ENCODE data around the gene LAMB3. TPM values are rescaled to one million over a fixed set of nuclear protein-coding genes. Genes with fewer than 3 reads are reported as not detected.
"Not testable (repeated sequence)": the region's sequence is repeated elsewhere in the genome, so short reads cannot be mapped to it uniquely, and the experiment has no call there.

Gene LAMB3
- 0.52 TPM for total RNA-seq

DNA sequence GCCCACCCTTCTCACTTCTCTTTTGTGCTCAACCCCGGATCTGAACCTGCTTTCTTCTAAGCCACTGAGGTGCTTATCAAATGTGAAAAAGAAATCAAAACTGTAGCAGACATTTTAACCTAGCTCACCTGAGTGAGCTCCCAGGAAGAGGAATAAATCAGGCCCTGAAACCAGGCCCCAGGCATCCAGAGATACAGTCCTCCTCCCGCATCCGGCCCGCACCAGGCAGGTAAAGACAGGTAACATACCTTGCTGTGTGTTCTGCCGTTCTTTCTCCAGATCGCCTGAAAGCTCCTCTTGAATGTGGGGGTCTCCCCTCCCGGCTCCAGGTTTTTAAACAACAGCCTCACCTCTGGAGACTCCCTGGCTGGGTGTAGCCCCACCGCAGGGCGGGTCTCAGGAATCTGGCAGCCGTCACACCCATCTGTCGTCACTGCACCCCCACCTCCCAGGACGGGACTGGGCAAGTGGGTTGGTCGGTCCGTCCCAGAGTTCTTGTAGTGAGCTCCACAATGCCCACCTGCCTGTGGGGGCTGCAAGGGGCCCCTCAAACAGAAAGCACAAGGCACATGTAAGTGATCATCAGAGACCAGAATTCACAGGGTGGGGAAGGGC lies at the start of gene LAMB3:
Gene LAMB3 (minus strand): TSS at position 305 of the 615 bp plus-strand sequence. CDS start 1,481 bp downstream, outside the sequence.
- Histone ChIP-seq H3K36me3 (ENCODE audit: control insufficient read depth in 3 of 3, insufficient read depth in 3 of 3, low read length in 3 of 3) (no peaks in the 10 kb centered on the region), H3K9me3 (ENCODE audit: control insufficient read depth in 3 of 3, low read length in 3 of 3) (no peaks in the 10 kb centered on the region), H3K27me3 (ENCODE audit: control insufficient read depth in 3 of 3, insufficient read depth in 3 of 3, low read length in 3 of 3) (no peaks in the 10 kb centered on the region), H3K9ac (ENCODE audit: low read depth in 1 of 3, low read length in 3 of 3) (peak within 1 kb of the TSS in 2 of 3 donors; percentile 40 to 51), H3K4me1 (ENCODE audit: control insufficient read depth in 3 of 3, insufficient read depth in 3 of 3, low read length in 3 of 3) (peaks cover 36 to 53% (median 50%) of the 10 kb centered on the region in 3 donors), H3K4me3 (ENCODE audit: low read length in 3 of 3) (peak within 1 kb of the TSS in 2 of 3 donors; percentile 10 to 27), H3K27ac (ENCODE audit: low read depth, low read length) (peak within 1 kb of the TSS; percentile 53)

DNA sequence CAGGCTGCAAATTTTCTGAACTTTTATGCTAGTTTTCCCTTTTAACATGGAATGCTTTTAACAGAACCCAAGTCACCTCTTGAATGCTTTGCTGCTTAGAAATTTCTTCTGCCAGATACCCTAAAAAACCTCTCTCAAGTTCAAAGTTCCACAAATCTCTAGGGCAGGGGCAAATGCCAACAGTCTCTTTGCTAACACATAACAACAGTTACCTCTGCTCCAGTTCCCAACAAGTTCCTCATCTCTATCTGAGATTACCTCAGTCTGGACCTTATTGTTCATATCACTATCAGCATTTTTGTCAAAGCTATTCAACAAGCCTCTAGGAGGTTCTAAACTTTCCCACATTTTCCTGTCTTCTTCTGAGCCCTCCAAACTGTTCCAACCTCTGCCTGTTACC lies 48.5 kb upstream of the LAMB3 start:
- H3K27me3 ChIP-seq (ENCODE audit: control insufficient read depth in 3 of 3, insufficient read depth in 3 of 3, low read length in 3 of 3); H3K9me3 ChIP-seq (ENCODE audit: control insufficient read depth in 3 of 3, low read length in 3 of 3); H3K4me3 ChIP-seq (ENCODE audit: low read length in 3 of 3); H3K4me1 ChIP-seq (ENCODE audit: control insufficient read depth in 3 of 3, insufficient read depth in 3 of 3, low read length in 3 of 3); H3K27ac ChIP-seq (ENCODE audit: low read depth, low read length); H3K9ac ChIP-seq (ENCODE audit: low read depth in 1 of 3, low read length in 3 of 3); H3K36me3 ChIP-seq (ENCODE audit: control insufficient read depth in 3 of 3, insufficient read depth in 3 of 3, low read length in 3 of 3): not testable (repeated sequence)

DNA sequence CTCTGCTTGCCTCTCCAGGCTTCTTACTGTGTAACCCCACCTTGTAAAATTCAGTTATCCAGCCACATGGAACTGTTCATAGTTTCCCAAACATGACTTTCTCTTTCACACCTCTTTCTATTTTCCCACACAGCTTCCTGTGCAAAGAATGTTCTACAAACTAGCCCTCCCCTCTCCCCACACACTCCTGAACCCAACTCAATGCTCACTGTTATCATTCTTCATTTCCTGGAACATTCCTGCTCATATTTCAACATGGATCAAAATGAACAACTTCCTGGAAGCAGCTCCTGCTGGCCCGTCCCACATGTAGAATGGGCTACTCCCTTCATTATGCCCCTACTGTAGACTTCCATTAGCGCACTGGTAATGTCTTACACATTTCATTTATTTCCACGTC lies 44.9 kb upstream of the LAMB3 start:
- peaks cover 0 to 3% (median 0%) of the 10 kb centered on the region in 3 donors for H3K4me1 ChIP-seq (ENCODE audit: control insufficient read depth in 3 of 3, insufficient read depth in 3 of 3, low read length in 3 of 3)
- no peak overlapping the region for H3K4me3 ChIP-seq (ENCODE audit: low read length in 3 of 3)
- no peaks in the 10 kb centered on the region for H3K9me3 ChIP-seq (ENCODE audit: control insufficient read depth in 3 of 3, low read length in 3 of 3)
- H3K36me3 ChIP-seq (ENCODE audit: control insufficient read depth in 3 of 3, insufficient read depth in 3 of 3, low read length in 3 of 3) = no peaks in the 10 kb centered on the region
- no peak overlapping the region for H3K27ac ChIP-seq (ENCODE audit: low read depth, low read length)
- H3K27me3 ChIP-seq (ENCODE audit: control insufficient read depth in 3 of 3, insufficient read depth in 3 of 3, low read length in 3 of 3) = no peaks in the 10 kb centered on the region
- no peak overlapping the region for H3K9ac ChIP-seq (ENCODE audit: low read depth in 1 of 3, low read length in 3 of 3)

DNA sequence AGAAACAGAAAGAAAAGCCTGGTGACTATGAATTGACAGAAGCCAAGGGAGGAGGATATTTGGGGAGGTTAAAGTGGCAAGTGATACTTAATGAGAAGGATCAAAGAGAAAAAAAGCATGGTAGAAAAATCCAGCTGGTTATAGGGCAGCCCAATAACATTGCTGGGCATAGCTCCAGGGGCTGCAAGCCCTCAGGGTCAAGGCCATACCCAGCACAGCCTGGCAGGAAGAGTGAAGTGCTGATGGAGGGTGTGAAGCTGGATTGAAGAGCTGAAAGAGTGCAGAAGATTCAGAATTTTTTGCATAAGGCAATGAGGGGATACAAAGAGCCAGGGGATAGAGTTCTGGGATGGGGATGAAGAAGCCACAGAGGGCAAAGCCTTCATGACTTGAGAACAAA lies 44.4 kb upstream of the LAMB3 start:
- no peak overlapping the region for H3K27ac ChIP-seq (ENCODE audit: low read depth, low read length)
- peaks cover 0 to 3% (median 0%) of the 10 kb centered on the region in 3 donors for H3K4me1 ChIP-seq (ENCODE audit: control insufficient read depth in 3 of 3, insufficient read depth in 3 of 3, low read length in 3 of 3)
- no peaks in the 10 kb centered on the region for H3K27me3 ChIP-seq (ENCODE audit: control insufficient read depth in 3 of 3, insufficient read depth in 3 of 3, low read length in 3 of 3)
- H3K9ac ChIP-seq (ENCODE audit: low read depth in 1 of 3, low read length in 3 of 3) = no peak overlapping the region
- H3K9me3 ChIP-seq (ENCODE audit: control insufficient read depth in 3 of 3, low read length in 3 of 3) = no peaks in the 10 kb centered on the region
- no peaks in the 10 kb centered on the region for H3K36me3 ChIP-seq (ENCODE audit: control insufficient read depth in 3 of 3, insufficient read depth in 3 of 3, low read length in 3 of 3)
- H3K4me3 ChIP-seq (ENCODE audit: low read length in 3 of 3) = no peak overlapping the region

DNA sequence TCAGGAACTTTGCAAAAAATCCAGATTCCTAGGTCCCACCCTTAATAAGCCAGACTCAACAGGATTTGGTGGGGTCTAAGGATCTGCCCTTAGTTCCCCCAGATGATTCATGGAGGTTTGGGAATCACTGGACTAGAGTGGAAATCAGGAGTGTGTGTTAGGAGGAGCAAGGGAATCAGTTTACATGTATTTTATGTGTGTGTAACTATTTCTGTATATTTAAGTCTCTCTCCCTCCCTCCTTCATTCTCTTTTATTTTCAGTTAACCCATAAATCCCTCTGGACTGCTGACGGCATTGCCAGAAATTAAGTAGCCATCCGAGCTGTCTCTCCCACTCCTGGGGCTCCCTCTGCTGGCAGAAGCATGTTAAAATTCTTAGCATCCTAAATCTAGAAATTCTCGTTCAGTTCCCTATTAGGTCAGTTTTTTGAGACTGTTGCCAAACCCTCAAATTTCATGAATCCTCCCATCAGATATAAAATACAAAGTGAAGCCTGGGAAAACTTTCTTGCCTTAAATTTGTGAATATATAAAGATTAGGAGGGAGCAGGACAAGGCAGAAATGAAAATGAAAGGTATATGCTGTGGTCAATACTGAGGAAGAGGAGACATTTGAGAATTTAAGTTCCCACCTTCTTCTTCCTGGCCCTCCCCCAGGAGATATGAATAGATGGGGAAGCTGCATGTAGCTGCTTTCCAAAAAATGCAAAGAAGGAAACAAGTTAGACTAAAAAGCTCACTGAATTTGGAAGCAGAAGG lies 40.7 kb upstream of the LAMB3 start:
- Histone ChIP-seq H3K36me3 (ENCODE audit: control insufficient read depth in 3 of 3, insufficient read depth in 3 of 3, low read length in 3 of 3) (no peaks in the 10 kb centered on the region), H3K9ac (ENCODE audit: low read depth in 1 of 3, low read length in 3 of 3) (no peak overlapping the region), H3K4me1 (ENCODE audit: control insufficient read depth in 3 of 3, insufficient read depth in 3 of 3, low read length in 3 of 3) (peaks cover 0 to 12% (median 9%) of the 10 kb centered on the region in 3 donors), H3K9me3 (ENCODE audit: control insufficient read depth in 3 of 3, low read length in 3 of 3) (no peaks in the 10 kb centered on the region), H3K4me3 (ENCODE audit: low read length in 3 of 3) (no peak overlapping the region), H3K27ac (ENCODE audit: low read depth, low read length) (no peak overlapping the region), H3K27me3 (ENCODE audit: control insufficient read depth in 3 of 3, insufficient read depth in 3 of 3, low read length in 3 of 3) (no peaks in the 10 kb centered on the region)

DNA sequence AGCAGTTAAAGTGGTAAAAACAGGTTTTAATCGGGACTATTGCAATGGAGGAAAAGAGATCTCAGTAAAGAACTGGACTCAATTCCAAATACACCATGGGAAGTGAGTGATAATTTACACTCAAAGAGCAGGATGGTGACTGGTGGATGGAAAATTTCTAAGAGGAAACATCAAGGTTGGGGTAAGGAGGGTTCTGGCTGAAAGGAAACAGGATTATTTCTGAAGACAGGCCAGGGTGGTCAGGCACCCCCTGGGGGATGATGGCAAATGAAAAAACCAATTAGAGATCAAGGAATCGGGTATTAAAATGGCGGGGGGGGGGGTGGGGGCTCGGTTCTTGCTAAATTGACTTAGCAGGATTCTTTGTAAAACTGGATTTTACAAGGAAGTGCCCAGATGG lies 40.1 kb upstream of the LAMB3 start:
- H3K27me3 ChIP-seq (ENCODE audit: control insufficient read depth in 3 of 3, insufficient read depth in 3 of 3, low read length in 3 of 3) = no peaks in the 10 kb centered on the region
- no peaks in the 10 kb centered on the region for H3K9me3 ChIP-seq (ENCODE audit: control insufficient read depth in 3 of 3, low read length in 3 of 3)
- no peak overlapping the region for H3K27ac ChIP-seq (ENCODE audit: low read depth, low read length)
- H3K4me3 ChIP-seq (ENCODE audit: low read length in 3 of 3) = no peak overlapping the region
- no peak overlapping the region for H3K9ac ChIP-seq (ENCODE audit: low read depth in 1 of 3, low read length in 3 of 3)
- H3K4me1 ChIP-seq (ENCODE audit: control insufficient read depth in 3 of 3, insufficient read depth in 3 of 3, low read length in 3 of 3) = peaks cover 0 to 14% (median 9%) of the 10 kb centered on the region in 3 donors
- no peaks in the 10 kb centered on the region for H3K36me3 ChIP-seq (ENCODE audit: control insufficient read depth in 3 of 3, insufficient read depth in 3 of 3, low read length in 3 of 3)

DNA sequence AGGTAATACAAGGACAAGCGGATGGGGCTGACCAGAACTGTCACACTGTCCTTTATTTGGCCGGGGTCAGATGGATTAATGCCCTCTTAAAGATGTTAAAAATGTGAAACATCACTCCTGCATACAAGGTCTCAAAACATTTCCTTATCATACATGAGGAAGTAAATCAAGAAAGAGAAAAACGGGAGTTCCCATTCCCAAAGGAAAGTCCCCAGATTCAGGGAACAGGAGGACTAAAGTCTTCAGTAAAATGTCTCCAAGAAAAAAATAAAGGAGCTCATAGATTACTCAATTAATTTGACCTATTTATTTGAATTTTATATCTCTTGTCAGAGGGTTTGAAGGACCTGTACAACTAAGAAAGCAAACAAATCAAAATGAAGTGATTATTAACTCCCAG lies 39.0 kb upstream of the LAMB3 start:
- H3K9me3 ChIP-seq (ENCODE audit: control insufficient read depth in 3 of 3, low read length in 3 of 3) = no peaks in the 10 kb centered on the region
- no peak overlapping the region for H3K27ac ChIP-seq (ENCODE audit: low read depth, low read length)
- no peaks in the 10 kb centered on the region for H3K36me3 ChIP-seq (ENCODE audit: control insufficient read depth in 3 of 3, insufficient read depth in 3 of 3, low read length in 3 of 3)
- H3K9ac ChIP-seq (ENCODE audit: low read depth in 1 of 3, low read length in 3 of 3) = no peak overlapping the region
- no peak overlapping the region for H3K4me3 ChIP-seq (ENCODE audit: low read length in 3 of 3)
- H3K27me3 ChIP-seq (ENCODE audit: control insufficient read depth in 3 of 3, insufficient read depth in 3 of 3, low read length in 3 of 3) = no peaks in the 10 kb centered on the region
- peaks cover 0 to 14% (median 9%) of the 10 kb centered on the region in 3 donors for H3K4me1 ChIP-seq (ENCODE audit: control insufficient read depth in 3 of 3, insufficient read depth in 3 of 3, low read length in 3 of 3)

DNA sequence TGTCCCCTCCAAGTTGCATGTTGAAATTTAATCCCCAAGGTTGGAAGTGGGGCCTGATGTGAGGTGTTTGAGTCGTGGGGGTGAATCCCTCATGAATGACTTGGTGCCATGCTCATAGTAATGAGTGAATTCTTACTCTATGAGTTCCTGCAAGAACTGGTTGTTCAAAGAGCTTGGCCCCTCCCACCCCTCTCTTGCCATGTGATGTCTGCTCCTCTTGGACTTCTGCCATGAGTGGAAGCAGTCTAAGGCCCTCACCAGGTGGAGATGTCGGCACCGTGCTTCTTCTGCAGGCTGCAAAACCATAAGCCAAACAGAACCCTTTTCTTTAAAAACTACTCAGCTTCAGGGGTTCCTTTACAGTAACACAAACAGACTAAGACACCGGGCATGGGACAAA lies 37.3 kb upstream of the LAMB3 start:
- H3K9me3 ChIP-seq (ENCODE audit: control insufficient read depth in 3 of 3, low read length in 3 of 3) = no peaks in the 10 kb centered on the region
- H3K4me1 ChIP-seq (ENCODE audit: control insufficient read depth in 3 of 3, insufficient read depth in 3 of 3, low read length in 3 of 3) = peaks cover 0 to 19% (median 9%) of the 10 kb centered on the region in 3 donors
- H3K27ac ChIP-seq (ENCODE audit: low read depth, low read length) = no peak overlapping the region
- H3K9ac ChIP-seq (ENCODE audit: low read depth in 1 of 3, low read length in 3 of 3) = no peak overlapping the region
- no peak overlapping the region for H3K4me3 ChIP-seq (ENCODE audit: low read length in 3 of 3)
- no peaks in the 10 kb centered on the region for H3K27me3 ChIP-seq (ENCODE audit: control insufficient read depth in 3 of 3, insufficient read depth in 3 of 3, low read length in 3 of 3)
- H3K36me3 ChIP-seq (ENCODE audit: control insufficient read depth in 3 of 3, insufficient read depth in 3 of 3, low read length in 3 of 3) = no peaks in the 10 kb centered on the region

DNA sequence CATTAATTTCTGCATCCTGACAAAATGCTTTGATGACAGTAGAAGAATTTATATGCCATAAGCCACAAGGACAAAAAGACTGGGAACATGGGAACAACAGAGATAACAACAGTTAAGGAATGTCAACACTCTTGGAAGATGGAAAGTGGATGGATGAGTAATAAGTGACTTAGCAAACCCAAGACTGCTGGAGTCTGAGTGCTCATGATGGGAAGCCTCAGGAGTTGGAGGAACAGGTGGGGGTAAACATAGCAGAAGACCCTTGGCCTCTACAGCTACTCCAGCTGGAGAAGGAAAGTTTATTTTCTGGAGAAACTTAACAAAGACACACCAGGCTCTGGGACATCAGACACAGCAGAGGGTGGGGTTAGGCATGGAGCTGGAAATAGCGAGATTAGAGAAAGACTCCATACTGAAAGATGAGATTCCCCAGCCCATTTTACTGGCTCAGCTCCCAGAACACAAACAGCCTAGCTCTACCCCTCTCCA lies 36.6 kb upstream of the LAMB3 start:
- Histone ChIP-seq H3K27me3 (ENCODE audit: control insufficient read depth in 3 of 3, insufficient read depth in 3 of 3, low read length in 3 of 3) (no peaks in the 10 kb centered on the region), H3K27ac (ENCODE audit: low read depth, low read length) (no peak overlapping the region), H3K36me3 (ENCODE audit: control insufficient read depth in 3 of 3, insufficient read depth in 3 of 3, low read length in 3 of 3) (no peaks in the 10 kb centered on the region), H3K4me3 (ENCODE audit: low read length in 3 of 3) (no peak overlapping the region), H3K9ac (ENCODE audit: low read depth in 1 of 3, low read length in 3 of 3) (no peak overlapping the region), H3K4me1 (ENCODE audit: control insufficient read depth in 3 of 3, insufficient read depth in 3 of 3, low read length in 3 of 3) (peaks cover 0 to 19% (median 9%) of the 10 kb centered on the region in 3 donors), H3K9me3 (ENCODE audit: control insufficient read depth in 3 of 3, low read length in 3 of 3) (no peaks in the 10 kb centered on the region)

DNA sequence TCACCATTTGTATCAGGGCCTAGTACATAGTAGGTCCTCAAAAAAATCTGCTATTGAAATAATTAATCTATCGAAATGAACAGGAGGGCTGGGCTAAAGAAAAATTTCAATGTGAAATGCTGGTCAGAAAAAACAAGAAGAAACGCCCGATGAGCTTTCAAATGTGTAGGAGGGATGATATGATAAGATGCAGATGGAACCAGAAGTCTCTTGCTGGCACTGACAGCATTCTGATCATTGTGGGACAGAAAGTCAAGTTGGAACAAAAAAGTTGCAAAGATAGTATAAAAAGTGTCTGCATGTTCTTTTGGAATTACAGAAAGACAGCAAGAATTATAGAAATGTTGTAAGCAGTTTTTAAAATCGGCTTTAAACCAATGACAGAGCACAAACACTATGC lies 34.1 kb upstream of the LAMB3 start:
- Histone ChIP-seq H3K27me3 (ENCODE audit: control insufficient read depth in 3 of 3, insufficient read depth in 3 of 3, low read length in 3 of 3) (no peaks in the 10 kb centered on the region), H3K9me3 (ENCODE audit: control insufficient read depth in 3 of 3, low read length in 3 of 3) (no peaks in the 10 kb centered on the region), H3K4me3 (ENCODE audit: low read length in 3 of 3) (no peak overlapping the region), H3K36me3 (ENCODE audit: control insufficient read depth in 3 of 3, insufficient read depth in 3 of 3, low read length in 3 of 3) (no peaks in the 10 kb centered on the region), H3K27ac (ENCODE audit: low read depth, low read length) (no peak overlapping the region), H3K9ac (ENCODE audit: low read depth in 1 of 3, low read length in 3 of 3) (no peak overlapping the region), H3K4me1 (ENCODE audit: control insufficient read depth in 3 of 3, insufficient read depth in 3 of 3, low read length in 3 of 3) (peaks cover 0 to 15% (median 9%) of the 10 kb centered on the region in 3 donors)
